SIG-M5 (cell line): ENCODE measurements around the gene BLOC1S4.
"Not testable (repeated sequence)": the region's sequence is repeated elsewhere in the genome, so short reads cannot be mapped to it uniquely, and the experiment has no call there.

Experiments used
- DNase-seq: peaks from one replicate; lab custom pipeline; 2025; lab: John Stamatoyannopoulos, UW

Gene BLOC1S4

GRCh38 chr4:6716018-6716911 lies at the start of gene BLOC1S4:
BLOC1S4 (plus strand) TSS chr4:6716174; CDS start chr4:6716210, 36 bp downstream.
- peak; percentile 15 for DNase-seq

- no peak for DNase-seq
Measured at GRCh38 chr4:6668391-6668790, 47.6 kb upstream of the BLOC1S4 start.

GRCh38 chr4:6671648-6672047 lies 44.3 kb upstream of the BLOC1S4 start:
- no peak for DNase-seq

GRCh38 chr4:6672131-6672530 lies 43.8 kb upstream of the BLOC1S4 start:
- no peak for DNase-seq

GRCh38 chr4:6672541-6673190 lies 43.3 kb upstream of the BLOC1S4 start:
- not testable (repeated sequence) for DNase-seq

GRCh38 chr4:6673191-6673659 lies 42.7 kb upstream of the BLOC1S4 start:
- not testable (repeated sequence) for DNase-seq

- DNase-seq, result no peak
Measured at GRCh38 chr4:6673660-6674499, 42.1 kb upstream of the BLOC1S4 start.

GRCh38 chr4:6674500-6675149 lies 41.3 kb upstream of the BLOC1S4 start:
- DNase-seq, result no peak

- DNase-seq, result no peak
Measured at GRCh38 chr4:6676722-6677558, 39.0 kb upstream of the BLOC1S4 start.

- no peak for DNase-seq
Measured at GRCh38 chr4:6680372-6681034, 35.5 kb upstream of the BLOC1S4 start.

GRCh38 chr4:6681191-6681590 lies 34.8 kb upstream of the BLOC1S4 start:
- no peak for DNase-seq

GRCh38 chr4:6682862-6683590 lies 32.9 kb upstream of the BLOC1S4 start:
- peak; percentile 30 for DNase-seq

- no peak for DNase-seq
Measured at GRCh38 chr4:6684656-6685055, 31.3 kb upstream of the BLOC1S4 start.

GRCh38 chr4:6686104-6686787 lies 29.7 kb upstream of the BLOC1S4 start:
- DNase-seq, result no peak

- DNase-seq, result no peak
Measured at GRCh38 chr4:6687947-6688878, 27.8 kb upstream of the BLOC1S4 start.

GRCh38 chr4:6688879-6689505 lies 27.0 kb upstream of the BLOC1S4 start:
- DNase-seq, result peak; percentile 72

- DNase-seq, result no peak
Measured at GRCh38 chr4:6689506-6689960, 26.4 kb upstream of the BLOC1S4 start.
